ENCODE measurements around the gene PSRC1. TPM values are rescaled to one million over a fixed set of nuclear protein-coding genes. Genes with fewer than 3 reads are reported as not detected.

The PSRC1 gene
- total and polyA plus RNA-seq, 2 experiments from 2014 or later = 55.0 to 61.1 TPM

DNA sequence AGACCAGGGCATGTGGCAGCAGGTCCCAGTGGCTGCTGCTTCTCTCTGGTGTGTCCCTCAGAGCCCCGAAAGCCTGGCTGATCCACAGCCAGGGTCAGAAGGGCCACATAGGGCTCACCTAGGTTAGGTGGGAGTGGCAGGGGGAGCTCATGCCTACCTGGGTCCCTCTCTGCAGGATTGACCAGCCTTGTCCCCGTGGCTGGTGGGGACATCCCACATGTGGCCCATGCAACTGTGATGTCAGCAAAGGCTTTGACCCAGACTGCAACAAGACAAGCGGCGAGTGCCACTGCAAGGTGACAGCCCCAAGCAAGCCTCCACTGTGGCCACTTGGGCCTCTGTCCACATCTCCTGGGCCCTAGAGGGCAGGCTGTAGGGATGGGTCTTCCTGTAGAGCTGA, 17.9 kb downstream of the PSRC1 start:
- H3K9me3 Mint-ChIP-seq = no peaks in the 10 kb centered on the region; the same call in 1 of the 3 replicates
- H3K4me1 Mint-ChIP-seq = peaks cover 10% of the 10 kb centered on the region
- H3K36me3 ChIP-seq (ENCODE audit: insufficient read depth) = no peaks in the 10 kb centered on the region
- H2AFZ ChIP-seq = no peak overlapping the region
- no peaks in the 10 kb centered on the region for H3K79me2 ChIP-seq (replicated peaks; ENCODE audit: insufficient read depth)
- TF ChIP-seq EZH2 (IDR thresholded peaks at IDR 0.05; ENCODE audit: low read depth, unreplicated experiment) (no peak), CREB1 (CRISPR knock-in tag; IDR thresholded peaks at IDR 0.05; ENCODE audit: low read depth) (no peak), ZNF114 (CRISPR knock-in tag; IDR thresholded peaks at IDR 0.05) (no peak), ZNF462 (CRISPR knock-in tag; IDR thresholded peaks at IDR 0.05) (no peak), NANOG (IDR thresholded peaks at IDR 0.05; ENCODE audit: borderline replicate concordance) (no peak), REST (IDR thresholded peaks at IDR 0.05; ENCODE audit: unreplicated experiment) (no peak), JUNB (IDR thresholded peaks at IDR 0.05; ENCODE audit: unreplicated experiment) (no peak), POLR2AphosphoS5 (IDR thresholded peaks at IDR 0.05; ENCODE audit: low read depth) (no peak), ZNF331 (CRISPR knock-in tag; IDR thresholded peaks at IDR 0.05; ENCODE audit: low read depth) (no peak), EZH2phosphoT487 (IDR thresholded peaks at IDR 0.05; ENCODE audit: unreplicated experiment) (no peak), STAT1 (IDR thresholded peaks at IDR 0.05; ENCODE audit: unreplicated experiment) (no peak)
- TF ChIP-seq, protein P1, sequence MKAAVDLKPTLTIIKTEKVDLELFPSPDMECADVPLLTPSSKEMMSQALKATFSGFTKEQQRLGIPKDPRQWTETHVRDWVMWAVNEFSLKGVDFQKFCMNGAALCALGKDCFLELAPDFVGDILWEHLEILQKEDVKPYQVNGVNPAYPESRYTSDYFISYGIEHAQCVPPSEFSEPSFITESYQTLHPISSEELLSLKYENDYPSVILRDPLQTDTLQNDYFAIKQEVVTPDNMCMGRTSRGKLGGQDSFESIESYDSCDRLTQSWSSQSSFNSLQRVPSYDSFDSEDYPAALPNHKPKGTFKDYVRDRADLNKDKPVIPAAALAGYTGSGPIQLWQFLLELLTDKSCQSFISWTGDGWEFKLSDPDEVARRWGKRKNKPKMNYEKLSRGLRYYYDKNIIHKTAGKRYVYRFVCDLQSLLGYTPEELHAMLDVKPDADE (IDR thresholded peaks at IDR 0.05) = no peak
- no peak overlapping the region for H3K27ac ChIP-seq (ENCODE audit: low read depth)
- H3K4me2 ChIP-seq = no peak overlapping the region
- no peaks in the 10 kb centered on the region; the same call in 1 of the 2 replicates for H3K4me1 ChIP-seq (ENCODE audit: insufficient read depth)
- peaks cover 9% of the 10 kb centered on the region; the same call in 2 of the 3 replicates for H3K36me3 Mint-ChIP-seq (ENCODE audit: low read depth)
- H3F3A ChIP-seq (replicated peaks; ENCODE audit: low read depth) = 0 out of 2 replicates have a peak, but pooled peaks cover 5% of the 10 kb centered on the region
- H3K4me3 ChIP-seq = no peak overlapping the region
- H4K20me1 ChIP-seq (replicated peaks; ENCODE audit: insufficient read depth) = no peaks in the 10 kb centered on the region
- peaks cover 12% of the 10 kb centered on the region for H3K27me3 Mint-ChIP-seq (ENCODE audit: insufficient read depth, low read depth, poor library complexity)
- H3K4me3 Mint-ChIP-seq = no peak overlapping the region
- ATAC-seq (no peak), DNase-seq (ENCODE audit: low spot score) (no peak)
- H3K27me3 ChIP-seq (ENCODE audit: insufficient read depth) = no peaks in the 10 kb centered on the region
- no peaks in the 10 kb centered on the region for H3K9me2 ChIP-seq (ENCODE audit: insufficient read depth)
- no peak overlapping the region for H3K27ac Mint-ChIP-seq

Data from GM23338 (cell line).